ENCODE data around the gene PLA2G6.

Gene PLA2G6

GRCh38 chr22:38211556-38211955 lies 29.9 kb upstream of the PLA2G6 start:
- H2BK5ac ChIP-seq (ENCODE audit: low read depth, low read length, poor library complexity) = no peak overlapping the region
- no peaks in the 10 kb centered on the region for H3K27me3 ChIP-seq (ENCODE audit: insufficient read depth, low read length)
- H3K23ac ChIP-seq (ENCODE audit: low read length) = no peak overlapping the region
- no peak overlapping the region for H4K8ac ChIP-seq (ENCODE audit: low read depth, low read length)
- peak in 1 of 2 donors; percentile 32 for DNase-seq
- no peak overlapping the region for H4K91ac ChIP-seq (ENCODE audit: low read depth, low read length)
- H3K27ac ChIP-seq (ENCODE audit: low read depth, low read length) = no peak overlapping the region
- no peak overlapping the region for H4K12ac ChIP-seq (ENCODE audit: low read depth, low read length)
- H3K18ac ChIP-seq (ENCODE audit: low read length) = no peak overlapping the region
- H3K14ac ChIP-seq (ENCODE audit: low read length) = no peak overlapping the region
- H2BK120ac ChIP-seq (ENCODE audit: insufficient read depth, low read length, poor library complexity) = no peak overlapping the region
- no peaks in the 10 kb centered on the region for H3K79me1 ChIP-seq (ENCODE audit: low read length)
- no peak overlapping the region for H2AK5ac ChIP-seq (ENCODE audit: low read length)
- no CpG with 5 or more reads among the region's 7 CpGs for WGBS (ENCODE audit: extremely low coverage, insufficient coverage, insufficient read length)
- H3K9ac ChIP-seq (ENCODE audit: low read length) = no peak overlapping the region
- no peak overlapping the region for H3K4ac ChIP-seq (ENCODE audit: low read depth, low read length)
- peaks cover 2% of the 10 kb centered on the region for H3K79me2 ChIP-seq (ENCODE audit: control insufficient read depth, insufficient read depth, low read length, poor library complexity)
- no peak overlapping the region for H3K4me3 ChIP-seq (ENCODE audit: low read depth, low read length)
- H3K9me3 ChIP-seq (ENCODE audit: insufficient read depth, low read depth, low read length) = no peaks in the 10 kb centered on the region
- no peak overlapping the region for H2AFZ ChIP-seq (ENCODE audit: insufficient read depth, low read length, poor library complexity)
- H3K4me2 ChIP-seq (ENCODE audit: low read length) = no peak overlapping the region
- H3K4me1 ChIP-seq (ENCODE audit: control insufficient read depth in 1 of 2, insufficient read depth in 2 of 2, low read length in 2 of 2) = peaks cover 8 to 10% of the 10 kb centered on the region in 2 experiments
- peaks cover 10 to 12% of the 10 kb centered on the region in 2 experiments for H3K36me3 ChIP-seq (ENCODE audit: control insufficient read depth in 1 of 2, insufficient read depth in 2 of 2, low read length in 2 of 2)
- no peak overlapping the region for H2BK12ac ChIP-seq (ENCODE audit: low read length)

GRCh38 chr22:38208551-38208968 lies 26.9 kb upstream of the PLA2G6 start:
- Histone ChIP-seq H3K9ac (ENCODE audit: low read length) (no peak overlapping the region), H2AFZ (ENCODE audit: insufficient read depth, low read length, poor library complexity) (peak overlapping the region; percentile 30), H3K36me3 (ENCODE audit: control insufficient read depth in 1 of 2, insufficient read depth in 2 of 2, low read length in 2 of 2) (peaks cover 2 to 12% of the 10 kb centered on the region in 2 experiments), H2BK12ac (ENCODE audit: low read length) (no peak overlapping the region), H3K4ac (ENCODE audit: low read depth, low read length) (no peak overlapping the region), H4K8ac (ENCODE audit: low read depth, low read length) (no peak overlapping the region), H3K23ac (ENCODE audit: low read length) (no peak overlapping the region), H3K18ac (ENCODE audit: low read length) (no peak overlapping the region), H3K4me1 (ENCODE audit: control insufficient read depth in 1 of 2, insufficient read depth in 2 of 2, low read length in 2 of 2) (peaks cover 2 to 3% of the 10 kb centered on the region in 2 experiments), H2BK120ac (ENCODE audit: insufficient read depth, low read length, poor library complexity) (no peak overlapping the region), H3K14ac (ENCODE audit: low read length) (no peak overlapping the region), H3K27ac (ENCODE audit: low read depth, low read length) (no peak overlapping the region), H3K9me3 (ENCODE audit: insufficient read depth, low read depth, low read length) (no peaks in the 10 kb centered on the region), H4K12ac (ENCODE audit: low read depth, low read length) (no peak overlapping the region), H3K79me2 (ENCODE audit: control insufficient read depth, insufficient read depth, low read length, poor library complexity) (peaks cover 3% of the 10 kb centered on the region), H3K79me1 (ENCODE audit: low read length) (no peaks in the 10 kb centered on the region), H2AK5ac (ENCODE audit: low read length) (no peak overlapping the region), H3K27me3 (ENCODE audit: insufficient read depth, low read length) (no peaks in the 10 kb centered on the region), H2BK5ac (ENCODE audit: low read depth, low read length, poor library complexity) (no peak overlapping the region), H3K4me2 (ENCODE audit: low read length) (no peak overlapping the region), H3K4me3 (ENCODE audit: low read depth, low read length) (no peak overlapping the region), H4K91ac (ENCODE audit: low read depth, low read length) (no peak overlapping the region)
- no peak for DNase-seq
- WGBS (ENCODE audit: extremely low coverage, insufficient coverage, insufficient read length) = no CpG with 5 or more reads among the region's 6 CpGs

- DNase-seq = peak in 1 of 2 donors; percentile 2
- Histone ChIP-seq H4K91ac (ENCODE audit: low read depth, low read length) (no peak overlapping the region), H3K18ac (ENCODE audit: low read length) (no peak overlapping the region), H2AK5ac (ENCODE audit: low read length) (no peak overlapping the region), H3K4me2 (ENCODE audit: low read length) (no peak overlapping the region), H3K14ac (ENCODE audit: low read length) (no peak overlapping the region), H3K9me3 (ENCODE audit: insufficient read depth, low read depth, low read length) (no peaks in the 10 kb centered on the region), H3K27me3 (ENCODE audit: insufficient read depth, low read length) (no peaks in the 10 kb centered on the region), H3K4me1 (ENCODE audit: control insufficient read depth in 1 of 2, insufficient read depth in 2 of 2, low read length in 2 of 2) (peaks cover 7% of the 10 kb centered on the region in 2 experiments), H3K9ac (ENCODE audit: low read length) (no peak overlapping the region), H2BK120ac (ENCODE audit: insufficient read depth, low read length, poor library complexity) (no peak overlapping the region), H3K36me3 (ENCODE audit: control insufficient read depth in 1 of 2, insufficient read depth in 2 of 2, low read length in 2 of 2) (peaks cover 2 to 12% of the 10 kb centered on the region in 2 experiments), H2BK12ac (ENCODE audit: low read length) (no peak overlapping the region), H2BK5ac (ENCODE audit: low read depth, low read length, poor library complexity) (no peak overlapping the region), H3K23ac (ENCODE audit: low read length) (no peak overlapping the region), H3K79me2 (ENCODE audit: control insufficient read depth, insufficient read depth, low read length, poor library complexity) (peaks cover 5% of the 10 kb centered on the region), H4K8ac (ENCODE audit: low read depth, low read length) (no peak overlapping the region), H3K4ac (ENCODE audit: low read depth, low read length) (no peak overlapping the region), H3K79me1 (ENCODE audit: low read length) (peaks cover 3% of the 10 kb centered on the region), H3K4me3 (ENCODE audit: low read depth, low read length) (no peak overlapping the region), H4K12ac (ENCODE audit: low read depth, low read length) (no peak overlapping the region), H2AFZ (ENCODE audit: insufficient read depth, low read length, poor library complexity) (no peak overlapping the region), H3K27ac (ENCODE audit: low read depth, low read length) (no peak overlapping the region)
- WGBS (ENCODE audit: extremely low coverage, insufficient coverage, insufficient read length) = no CpG with 5 or more reads among the region's 7 CpGs
These were observed 26.3 kb upstream of the PLA2G6 start for GRCh38 chr22:38207898-38208432.

DNA sequence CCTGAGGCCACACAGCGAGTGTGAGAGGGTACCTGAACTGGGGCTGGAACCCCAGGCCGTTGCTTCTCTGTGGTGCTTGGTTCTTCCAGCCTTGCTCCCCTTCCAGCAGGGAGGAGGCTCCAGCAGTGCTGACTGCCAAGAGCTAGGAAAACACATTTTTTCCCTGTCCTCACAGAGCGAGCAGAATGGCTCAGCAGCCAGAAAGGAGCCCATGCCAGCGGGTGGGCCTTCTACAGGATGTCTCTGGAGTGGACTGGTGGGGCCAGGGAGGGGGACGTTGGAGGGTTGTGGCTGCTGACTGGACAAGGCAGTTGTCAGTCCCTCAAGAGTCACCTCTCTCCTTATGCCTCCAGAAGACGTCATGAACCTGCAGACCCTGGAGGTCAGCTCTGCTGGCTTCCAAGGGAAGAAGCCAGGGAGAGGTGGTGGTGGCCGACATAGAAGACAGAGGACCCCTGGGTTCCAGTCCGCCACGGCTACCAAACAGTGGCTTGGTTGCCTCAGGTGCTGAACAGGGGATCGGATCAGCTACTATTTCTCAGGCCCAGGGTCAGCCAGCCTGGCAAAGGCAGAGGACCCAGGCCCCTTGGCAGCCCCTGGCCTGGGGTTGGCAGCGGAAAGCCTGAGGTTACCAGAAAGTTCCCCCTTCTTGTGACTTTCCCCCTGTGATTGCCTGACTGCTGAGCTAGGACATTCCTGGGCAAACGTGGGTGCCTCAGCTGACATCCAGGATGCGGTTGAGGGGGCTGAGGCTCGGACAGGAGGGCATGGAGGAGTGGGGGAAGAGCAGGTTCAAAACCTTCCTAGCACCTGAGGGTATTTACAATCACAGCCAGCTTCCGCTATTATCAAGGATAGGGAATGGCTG lies 23.9 kb upstream of the PLA2G6 start:
- Histone ChIP-seq H4K12ac (ENCODE audit: low read depth, low read length) (no peak overlapping the region), H2AFZ (ENCODE audit: insufficient read depth, low read length, poor library complexity) (no peak overlapping the region), H3K27me3 (ENCODE audit: insufficient read depth, low read length) (no peaks in the 10 kb centered on the region)

More for the DNA sequence above, 23.9 kb upstream of the PLA2G6 start:
- Histone ChIP-seq H3K36me3 (ENCODE audit: control insufficient read depth in 1 of 2, insufficient read depth in 2 of 2, low read length in 2 of 2) (peaks cover 2 to 10% of the 10 kb centered on the region in 2 experiments), H2BK120ac (ENCODE audit: insufficient read depth, low read length, poor library complexity) (no peak overlapping the region), H3K9me3 (ENCODE audit: insufficient read depth, low read depth, low read length) (no peaks in the 10 kb centered on the region), H3K9ac (ENCODE audit: low read length) (no peak overlapping the region), H3K4me1 (ENCODE audit: control insufficient read depth in 1 of 2, insufficient read depth in 2 of 2, low read length in 2 of 2) (peaks cover 12% of the 10 kb centered on the region in 2 experiments), H3K79me1 (ENCODE audit: low read length) (peaks cover 17% of the 10 kb centered on the region), H3K14ac (ENCODE audit: low read length) (no peak overlapping the region), H4K8ac (ENCODE audit: low read depth, low read length) (no peak overlapping the region), H4K91ac (ENCODE audit: low read depth, low read length) (no peak overlapping the region), H2BK12ac (ENCODE audit: low read length) (no peak overlapping the region), H2BK5ac (ENCODE audit: low read depth, low read length, poor library complexity) (no peak overlapping the region), H3K4ac (ENCODE audit: low read depth, low read length) (peak overlapping the region; percentile 9), H3K4me3 (ENCODE audit: low read depth, low read length) (no peak overlapping the region), H3K18ac (ENCODE audit: low read length) (no peak overlapping the region), H3K27ac (ENCODE audit: low read depth, low read length) (no peak overlapping the region), H3K79me2 (ENCODE audit: control insufficient read depth, insufficient read depth, low read length, poor library complexity) (peaks cover 13% of the 10 kb centered on the region), H3K4me2 (ENCODE audit: low read length) (no peak overlapping the region), H3K23ac (ENCODE audit: low read length) (no peak overlapping the region), H2AK5ac (ENCODE audit: low read length) (no peak overlapping the region)
- WGBS (ENCODE audit: extremely low coverage, insufficient coverage, insufficient read length) = no CpG with 5 or more reads among the region's 15 CpGs
- DNase-seq = peak in 1 of 2 donors; percentile 29
